ENCODE measurements around the gene EXOC3L4. TPM values are rescaled to one million over a fixed set of nuclear protein-coding genes. Genes with fewer than 3 reads are reported as not detected.
"Not testable (repeated sequence)": the region's sequence is repeated elsewhere in the genome, so short reads cannot be mapped to it uniquely, and the experiment has no call there.

EXOC3L4 gene
- polyA plus RNA-seq, 1 donor from 2014 or later, result not detected

GRCh38 chr14:103115845-103116572 lies 21.5 kb downstream of the EXOC3L4 start:
- Histone ChIP-seq H4K20me1 (ENCODE audit: insufficient read depth) (no peaks in the 10 kb centered on the region), H3K79me2 (replicated peaks; ENCODE audit: insufficient read depth, low read length) (no peaks in the 10 kb centered on the region), H3K27ac (ENCODE audit: low read length) (no peak overlapping the region), H3K36me3 (ENCODE audit: insufficient read depth, low read length) (no peaks in the 10 kb centered on the region), H3K4me2 (ENCODE audit: low read length) (no peak overlapping the region), H3K27me3 (ENCODE audit: insufficient read depth, low read depth, low read length) (no peaks in the 10 kb centered on the region), H2AFZ (ENCODE audit: low read depth, low read length) (no peak overlapping the region), H3F3A (ENCODE audit: insufficient read depth, low read length, poor library complexity, severe bottlenecking) (no peaks in the 10 kb centered on the region), H3K4me3 (ENCODE audit: low read length) (no peak overlapping the region), H3K9me2 (ENCODE audit: insufficient read depth, low read length) (no peaks in the 10 kb centered on the region), H3K9ac (ENCODE audit: low read length) (no peak overlapping the region), H3K9me3 (ENCODE audit: low read length) (no peaks in the 10 kb centered on the region)
- TF ChIP-seq CTCF (IDR thresholded peaks at IDR 0.05; ENCODE audit: poor library complexity, severe bottlenecking) (no peak), RAD21 (conservative IDR thresholded peaks at IDR 0.05) (no peak), POLR2AphosphoS5 (IDR thresholded peaks at IDR 0.05) (no peak), SMC3 (conservative IDR thresholded peaks at IDR 0.05; ENCODE audit: poor library complexity) (no peak), EZH2 (IDR thresholded peaks at IDR 0.05; ENCODE audit: borderline replicate concordance, insufficient read depth, low read length, poor library complexity, severe bottlenecking) (no peak), MXI1 (conservative IDR thresholded peaks at IDR 0.05; ENCODE audit: poor library complexity, severe bottlenecking) (no peak), TAF1 (IDR thresholded peaks at IDR 0.05; ENCODE audit: low read depth) (no peak), REST (IDR thresholded peaks at IDR 0.05; ENCODE audit: borderline replicate concordance) (no peak), EP300 (conservative IDR thresholded peaks at IDR 0.05; ENCODE audit: poor library complexity, severe bottlenecking) (no peak)

DNA sequence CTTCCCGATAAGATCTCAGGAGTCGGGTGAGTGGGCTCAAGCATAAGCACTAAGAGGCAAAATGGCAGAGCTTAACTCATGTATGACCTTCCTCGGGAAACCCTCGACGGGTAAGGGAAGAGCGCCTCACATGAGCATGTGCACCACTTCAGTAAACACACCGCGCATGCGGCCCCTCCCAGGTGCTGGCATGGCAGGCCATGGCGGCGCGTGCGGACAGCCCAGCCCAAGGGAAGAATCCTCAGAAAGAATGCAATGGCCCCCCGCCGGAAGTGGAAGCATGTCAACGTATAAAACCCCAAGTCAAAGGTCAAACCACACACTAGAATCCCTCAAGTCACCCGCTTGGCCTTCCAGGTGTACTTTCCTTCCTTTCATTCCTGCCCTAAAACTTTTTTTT lies 22.1 kb downstream of the EXOC3L4 start:
- Histone ChIP-seq H2AFZ (ENCODE audit: low read depth, low read length) (no peak overlapping the region), H3K4me2 (ENCODE audit: low read length) (no peak overlapping the region), H3K27me3 (ENCODE audit: insufficient read depth, low read depth, low read length) (no peaks in the 10 kb centered on the region), H3K79me2 (replicated peaks; ENCODE audit: insufficient read depth, low read length) (no peaks in the 10 kb centered on the region), H3K36me3 (ENCODE audit: insufficient read depth, low read length) (no peaks in the 10 kb centered on the region), H3F3A (ENCODE audit: insufficient read depth, low read length, poor library complexity, severe bottlenecking) (no peaks in the 10 kb centered on the region), H3K9me3 (ENCODE audit: low read length) (no peaks in the 10 kb centered on the region), H3K9ac (ENCODE audit: low read length) (no peak overlapping the region), H4K20me1 (ENCODE audit: insufficient read depth) (no peaks in the 10 kb centered on the region), H3K9me2 (ENCODE audit: insufficient read depth, low read length) (no peaks in the 10 kb centered on the region), H3K27ac (ENCODE audit: low read length) (no peak overlapping the region), H3K4me3 (ENCODE audit: low read length) (no peak overlapping the region)
- TF ChIP-seq EZH2 (IDR thresholded peaks at IDR 0.05; ENCODE audit: borderline replicate concordance, insufficient read depth, low read length, poor library complexity, severe bottlenecking), result no peak
- TF ChIP-seq EP300 (conservative IDR thresholded peaks at IDR 0.05; ENCODE audit: poor library complexity, severe bottlenecking), result no peak
- no peak for TF ChIP-seq CTCF (IDR thresholded peaks at IDR 0.05; ENCODE audit: poor library complexity, severe bottlenecking)
- no peak for TF ChIP-seq MXI1 (conservative IDR thresholded peaks at IDR 0.05; ENCODE audit: poor library complexity, severe bottlenecking)
- TF ChIP-seq REST (IDR thresholded peaks at IDR 0.05; ENCODE audit: borderline replicate concordance), result no peak
- TF ChIP-seq TAF1 (IDR thresholded peaks at IDR 0.05; ENCODE audit: low read depth), result no peak
- no peak for TF ChIP-seq SMC3 (conservative IDR thresholded peaks at IDR 0.05; ENCODE audit: poor library complexity)
- TF ChIP-seq RAD21 (conservative IDR thresholded peaks at IDR 0.05), result no peak
- TF ChIP-seq POLR2AphosphoS5 (IDR thresholded peaks at IDR 0.05), result no peak

- not testable (repeated sequence) for H2AFZ ChIP-seq (ENCODE audit: low read depth, low read length); H3F3A ChIP-seq (ENCODE audit: insufficient read depth, low read length, poor library complexity, severe bottlenecking); H4K20me1 ChIP-seq (ENCODE audit: insufficient read depth); H3K4me3 ChIP-seq (ENCODE audit: low read length); H3K9ac ChIP-seq (ENCODE audit: low read length); H3K4me2 ChIP-seq (ENCODE audit: low read length); H3K27ac ChIP-seq (ENCODE audit: low read length); H3K36me3 ChIP-seq (ENCODE audit: insufficient read depth, low read length); H3K79me2 ChIP-seq (replicated peaks; ENCODE audit: insufficient read depth, low read length); H3K9me3 ChIP-seq (ENCODE audit: low read length); H3K9me2 ChIP-seq (ENCODE audit: insufficient read depth, low read length); H3K27me3 ChIP-seq (ENCODE audit: insufficient read depth, low read depth, low read length)
Observed at GRCh38 chr14:103117499-103117898, 23.0 kb downstream of the EXOC3L4 start.

Data from neural cell (in vitro differentiated cells).